Muscle of back (tissue), 11 donors: Measurements from ENCODE around the gene DDR2. TPM values are rescaled to one million over a fixed set of nuclear protein-coding genes. Genes with fewer than 3 reads are reported as not detected.
A peak's percentile ranks its signal among the peaks of the same experiment; 100 is the strongest.

Experiments used
- DNase-seq, 3 donors: peaks; one replicate each; pipeline versions ENCODE4 v3.0.0 to v3.0.0-alpha.2; 2013
- polyA plus RNA-seq, 10 donors: library from polyadenylated mRNA; unstranded; fragments of 120-200 nt; gene quantifications; one replicate each; pipeline ENCODE4 v1.2.1, GENCODE V29; 2013; ENCODE audit not compliant: insufficient read length in 10 of 10

Gene DDR2
- polyA plus RNA-seq, 10 donors, result 44.9 to 60.7 (median 52.3) TPM

GRCh38 chr1:162627662-162628296, 4.5 kb upstream of the DDR2 start:
- peak in 2 of 3 donors; percentile 20 to 30 for DNase-seq

GRCh38 chr1:162629077-162629627, 3.1 kb upstream of the DDR2 start:
- DNase-seq, result no peak

GRCh38 chr1:162629651-162630050, 2.6 kb upstream of the DDR2 start:
- peak; percentile 24 to 79 (median 52) for DNase-seq

GRCh38 chr1:162631546-162632191, 595 bp upstream of the DDR2 start:
- peak; percentile 76 to 93 (median 83) for DNase-seq

GRCh38 chr1:162632698-162633080, 425 bp downstream of the DDR2 start:
- peak; percentile 36 to 82 (median 44) for DNase-seq

GRCh38 chr1:162633081-162633762, 958 bp downstream of the DDR2 start:
- peak; percentile 46 to 79 (median 58) for DNase-seq

GRCh38 chr1:162635418-162635817, 3.2 kb downstream of the DDR2 start:
- DNase-seq, result no peak

GRCh38 chr1:162639718-162640117, 7.5 kb downstream of the DDR2 start:
- no peak for DNase-seq

- DNase-seq, result no peak
These were observed 8.8 kb downstream of the DDR2 start for GRCh38 chr1:162641114-162641513.

GRCh38 chr1:162644986-162645314, 12.7 kb downstream of the DDR2 start:
- DNase-seq, result no peak

- no peak for DNase-seq
These were observed 13.4 kb downstream of the DDR2 start for GRCh38 chr1:162645666-162646065.

- DNase-seq, result peak in 1 of 3 donors; percentile 56
These were observed 17.3 kb downstream of the DDR2 start for GRCh38 chr1:162649583-162649982.

- DNase-seq, result no peak
These were observed 22.8 kb downstream of the DDR2 start for GRCh38 chr1:162654915-162655620.

GRCh38 chr1:162656266-162656665, 24.0 kb downstream of the DDR2 start:
- DNase-seq, result no peak

- DNase-seq, result no peak
These were observed 28.3 kb downstream of the DDR2 start for GRCh38 chr1:162660574-162660973.

- DNase-seq, result no peak
These were observed 29.1 kb downstream of the DDR2 start for GRCh38 chr1:162661336-162661735.

GRCh38 chr1:162662013-162662412, 29.7 kb downstream of the DDR2 start:
- DNase-seq, result no peak

GRCh38 chr1:162663086-162663485, 30.8 kb downstream of the DDR2 start:
- DNase-seq, result no peak

- peak in 2 of 3 donors; percentile 61 to 79 for DNase-seq
These were observed 31.4 kb downstream of the DDR2 start for GRCh38 chr1:162663589-162664106.

GRCh38 chr1:162666006-162666645, 33.9 kb downstream of the DDR2 start:
- DNase-seq, result no peak

- DNase-seq, result peak in 1 of 3 donors; percentile 66
These were observed 35.3 kb downstream of the DDR2 start for GRCh38 chr1:162667381-162668080.
